GM19395 (cell line): ENCODE measurements around the gene MRGPRD.
"Not testable (repeated sequence)": the region's sequence is repeated elsewhere in the genome, so short reads cannot be mapped to it uniquely, and the experiment has no call there.

Experiments
- ATAC-seq: cut with Tn5 transposase; IDR thresholded peaks from one replicate; pipeline ENCODE4 v1.9.1; 2021; ENCODE audit warnings: mild to moderate bottlenecking, moderate library complexity; ENCODE audit not compliant: unreplicated experiment

The MRGPRD gene

GRCh38 chr11:69006816-69007215 lies 26.0 kb upstream of the MRGPRD start:
- ATAC-seq: no peak

- ATAC-seq: no peak
Observed at GRCh38 chr11:69005631-69006368, 25.0 kb upstream of the MRGPRD start.

DNA sequence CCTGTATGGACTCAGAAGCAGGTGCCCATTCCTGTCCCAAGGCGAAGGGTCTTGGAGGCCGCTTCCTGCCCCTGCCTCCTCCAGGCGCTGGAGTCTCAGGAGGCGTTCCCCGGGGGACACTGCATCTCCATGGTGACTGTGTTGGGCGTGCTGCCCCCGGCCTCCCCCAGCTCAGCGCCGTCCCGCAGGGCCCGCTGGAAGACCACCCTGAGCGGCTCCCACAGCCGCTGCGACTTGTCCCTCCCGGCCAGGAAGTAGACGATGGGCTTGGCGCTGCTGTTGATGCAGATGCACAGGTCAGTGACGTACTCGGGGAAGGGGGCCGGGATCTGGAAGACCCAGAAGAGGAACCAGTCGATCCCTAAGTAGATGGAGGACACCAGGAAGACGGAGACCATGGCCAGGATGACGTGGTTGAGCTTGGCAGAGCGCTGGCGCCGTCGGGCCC lies 24.4 kb upstream of the MRGPRD start:
- ATAC-seq: no peak

DNA sequence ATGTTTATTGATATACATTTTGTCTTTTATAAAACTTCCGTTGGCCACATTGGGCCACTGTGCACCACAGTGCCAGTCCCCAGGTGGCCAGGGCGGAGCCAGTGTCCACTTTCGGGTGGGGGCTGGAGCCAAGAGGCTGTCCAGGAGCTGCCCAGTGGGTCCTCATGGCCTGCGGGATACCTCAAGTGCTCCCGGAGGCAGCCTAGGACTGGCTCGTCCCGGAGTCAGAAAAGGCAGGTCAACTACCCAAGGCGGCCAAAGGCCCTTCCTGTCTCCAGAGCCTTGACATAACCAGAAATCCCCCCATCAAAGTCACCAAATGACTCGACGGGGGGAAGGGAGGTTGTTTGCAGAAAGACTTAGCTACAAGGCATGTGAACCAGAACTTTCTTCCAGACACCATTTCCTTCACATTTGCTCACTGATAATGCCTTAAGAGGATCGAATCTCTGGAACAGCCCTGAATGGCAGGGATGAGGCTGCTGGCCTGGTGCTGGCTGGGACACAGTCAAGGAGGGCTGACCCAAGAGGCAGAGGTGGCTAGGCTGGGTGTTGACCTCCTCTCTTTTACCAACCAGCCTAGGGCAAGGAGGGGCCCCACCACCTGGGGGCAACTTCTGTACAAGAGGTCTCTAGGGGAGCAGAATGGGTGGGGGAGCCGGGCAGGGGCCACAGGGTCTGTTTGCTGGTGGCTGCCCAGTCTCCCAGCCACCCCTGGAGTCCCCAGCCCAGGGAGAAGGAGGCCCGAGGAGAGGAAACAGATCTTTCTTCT lies 23.8 kb upstream of the MRGPRD start:
- ATAC-seq: no peak

DNA sequence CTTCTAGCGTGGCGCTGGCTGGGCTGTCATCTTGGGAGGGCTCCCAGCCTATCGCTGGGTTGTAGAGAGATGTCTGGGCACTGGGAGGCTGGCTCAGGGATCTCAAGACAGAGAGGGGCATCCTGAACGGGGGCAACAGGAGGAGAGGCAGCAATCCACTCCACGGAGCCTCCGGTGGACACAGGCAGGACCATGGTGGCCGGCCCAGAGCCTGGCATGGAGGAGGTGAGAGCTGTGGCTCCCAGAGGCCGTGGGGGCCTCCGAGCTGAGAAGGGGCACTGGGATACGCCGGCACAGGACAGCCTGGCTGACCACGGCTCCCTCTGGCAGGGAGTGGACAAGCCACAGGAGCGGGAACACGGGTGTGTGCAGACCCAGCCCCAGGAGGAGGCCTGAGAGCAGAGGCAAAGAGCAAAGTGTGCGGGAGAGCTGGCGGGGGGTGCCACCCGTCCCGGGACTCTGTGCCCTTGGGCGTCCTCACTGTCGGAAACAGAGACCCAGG lies 23.1 kb upstream of the MRGPRD start:
- no peak for ATAC-seq

DNA sequence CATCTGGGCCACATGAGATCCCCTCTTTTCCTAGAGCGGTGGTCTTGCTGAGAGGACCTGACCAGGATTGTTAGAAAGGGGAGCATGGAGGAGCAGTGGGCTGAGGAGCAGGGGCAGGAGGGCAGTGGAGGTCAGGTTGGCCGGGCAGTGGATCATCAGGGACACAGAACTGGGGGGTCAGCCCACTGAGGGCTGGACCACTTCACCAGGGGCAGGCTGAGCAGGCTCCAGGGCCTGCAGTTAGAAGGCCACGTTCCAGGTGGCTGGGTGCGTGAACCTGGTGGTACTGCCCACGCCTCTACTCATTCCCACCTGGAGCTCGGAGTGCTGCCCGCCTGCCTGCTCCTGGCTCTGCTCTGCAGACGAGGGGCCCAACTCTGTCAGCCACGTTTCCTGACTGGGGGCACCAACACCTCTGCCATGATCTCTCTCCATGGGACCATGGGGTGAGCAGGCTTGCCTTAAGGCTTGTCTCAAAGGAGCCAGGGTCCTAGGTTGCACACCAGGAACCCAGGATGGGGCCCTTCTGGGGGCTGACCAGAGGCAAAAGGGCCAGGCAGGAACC lies 22.6 kb upstream of the MRGPRD start:
- ATAC-seq: no peak

- ATAC-seq: no peak
Observed at GRCh38 chr11:69002570-69003231, 21.9 kb upstream of the MRGPRD start.

- ATAC-seq: no peak
Observed at GRCh38 chr11:69002110-69002569, 21.4 kb upstream of the MRGPRD start.

GRCh38 chr11:69001243-69002081 lies 20.7 kb upstream of the MRGPRD start:
- ATAC-seq: no peak

- ATAC-seq: no peak
Observed at GRCh38 chr11:69000831-69001242, 20.1 kb upstream of the MRGPRD start.

GRCh38 chr11:69000391-69000790 lies 19.6 kb upstream of the MRGPRD start:
- ATAC-seq: no peak

DNA sequence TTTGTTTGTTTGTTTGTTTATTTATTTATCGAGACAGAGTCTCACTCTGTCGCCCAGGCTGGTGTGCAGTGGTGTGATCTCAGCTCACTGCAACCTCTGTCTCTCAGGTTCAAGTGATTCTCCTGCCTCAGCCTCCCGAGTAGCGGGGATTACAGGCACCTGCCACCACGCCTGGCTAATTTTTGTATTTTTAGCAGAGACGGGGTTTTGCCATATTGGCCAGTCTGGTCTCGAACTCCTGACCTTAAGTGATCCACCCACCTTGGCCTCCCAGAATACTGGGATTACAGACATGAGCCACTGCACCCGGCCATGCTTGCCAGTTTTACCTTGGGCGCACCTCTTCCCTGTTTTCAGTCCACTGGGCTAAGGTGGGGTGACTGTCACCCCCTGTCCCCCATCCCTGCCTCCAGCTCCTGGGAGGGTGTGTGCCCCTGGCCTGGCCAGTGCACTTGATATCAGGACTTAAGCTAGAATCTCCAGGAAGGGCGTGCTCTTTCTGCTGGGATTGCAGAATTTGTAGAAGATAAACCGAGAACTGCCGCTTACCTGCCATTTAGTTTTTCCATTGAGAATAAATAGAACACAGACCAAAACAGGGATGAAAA lies 19.1 kb upstream of the MRGPRD start:
- ATAC-seq: not testable (repeated sequence)

- no peak for ATAC-seq
Observed at GRCh38 chr11:68999093-68999747, 18.4 kb upstream of the MRGPRD start.

DNA sequence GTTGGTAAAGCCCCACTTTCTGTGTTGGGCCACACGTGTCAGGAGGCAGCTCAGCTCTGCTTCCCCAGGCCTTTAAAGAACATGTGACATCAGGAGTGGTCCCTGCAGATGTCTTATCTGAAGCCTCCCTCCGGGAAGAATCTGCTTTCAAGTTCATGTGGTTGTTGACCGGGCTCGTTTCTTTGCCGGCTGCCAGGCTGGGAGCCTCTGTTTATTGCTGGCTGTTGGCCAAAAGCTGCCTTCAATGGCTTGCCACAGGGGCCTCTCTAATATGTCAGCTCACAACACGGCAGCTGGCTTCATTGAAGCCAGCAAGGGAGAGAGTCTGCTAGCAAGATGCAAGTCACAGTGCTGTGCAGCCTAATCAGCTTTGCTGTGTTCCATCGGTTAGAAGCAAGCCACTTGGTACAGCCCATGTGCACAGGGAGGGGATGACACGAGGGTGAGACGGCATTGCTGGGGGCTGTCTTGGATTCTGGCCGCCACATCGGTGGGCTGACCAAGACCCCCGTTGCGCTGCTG lies 17.7 kb upstream of the MRGPRD start:
- no peak for ATAC-seq

GRCh38 chr11:68997995-68998348 lies 17.2 kb upstream of the MRGPRD start:
- ATAC-seq: no peak

- no peak for ATAC-seq
Observed at GRCh38 chr11:68997124-68997994, 16.6 kb upstream of the MRGPRD start.

DNA sequence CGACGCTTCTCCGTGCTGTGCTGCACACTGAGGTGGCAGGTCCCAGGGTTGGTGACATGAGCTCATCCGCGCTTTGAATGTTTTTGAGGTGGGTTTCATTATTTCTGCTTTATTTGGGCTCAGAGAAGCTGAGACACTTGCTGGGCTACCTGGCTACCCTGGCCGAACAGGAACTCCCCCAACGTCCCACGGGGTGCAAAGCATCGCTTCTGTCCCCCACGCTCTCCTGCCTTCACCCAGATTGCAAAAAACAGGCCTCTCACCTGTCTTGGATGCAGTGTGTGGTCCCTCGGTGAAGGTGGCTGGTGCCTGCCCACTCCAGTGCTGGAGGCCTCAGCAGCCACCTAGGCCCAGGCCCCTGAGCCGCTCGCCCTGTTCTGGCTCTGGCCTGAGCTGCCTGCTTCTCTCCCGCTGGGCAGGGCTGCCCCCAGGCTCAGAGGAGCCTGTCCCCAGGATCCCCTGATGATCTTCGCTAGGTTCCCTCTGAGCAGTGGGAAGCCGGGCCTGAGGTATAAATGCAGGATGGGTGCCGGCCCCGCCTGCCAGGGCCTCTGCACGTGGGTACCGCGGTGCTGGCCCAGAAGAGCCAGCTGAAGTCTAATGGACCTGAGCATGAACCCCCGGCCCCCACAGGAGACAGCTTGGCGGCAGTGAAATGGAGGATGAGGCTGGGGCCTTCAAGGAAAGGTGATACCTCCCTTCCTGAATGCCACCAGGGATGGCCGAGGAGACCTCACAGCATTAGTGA lies 15.8 kb upstream of the MRGPRD start:
- ATAC-seq: no peak
